SK-N-SH treated with all-trans-retinoic acid at 6 μM for 48 hours (cell line): ENCODE measurements around the gene MTCL3.
"Not testable (repeated sequence)": the region's sequence is repeated elsewhere in the genome, so short reads cannot be mapped to it uniquely, and the experiment has no call there.

Source experiments
- ATAC-seq: fragments of 200-7000 bp; cut with Tn5 transposase; 3 replicates; pipeline ENCODE4 v1.9.1; 2020; ENCODE audit warnings: mild to moderate bottlenecking, moderate library complexity
- ARNTL ChIP-seq: fragments of 450-650 bp; formaldehyde crosslinking; IDR thresholded peaks from 2 replicates; pipeline ENCODE4 v1.5.0; 2020; ENCODE audit warnings: low read depth, mild to moderate bottlenecking, moderate library complexity, borderline replicate concordance
- BACH2 ChIP-seq: fragments of 250-450 bp; sonication (Bioruptor Pico); IDR thresholded peaks from 2 replicates; pipeline ENCODE4 v1.9.0; 2021; ENCODE audit warnings: mild to moderate bottlenecking, borderline replicate concordance
- CSDC2 ChIP-seq: fragments of 250-450 bp; sonication (Bioruptor Pico); IDR thresholded peaks from 2 replicates; pipeline ENCODE4 v1.5.0; 2020; ENCODE audit warnings: mild to moderate bottlenecking, moderate library complexity
- ESRRG ChIP-seq: fragments of 250-450 bp; sonication (Bioruptor Pico); IDR thresholded peaks from 2 replicates; pipeline ENCODE4 v1.6.1; 2021; ENCODE audit warnings: mild to moderate bottlenecking
- GLIS3 ChIP-seq: fragments of 250-450 bp; sonication (Bioruptor Pico); IDR thresholded peaks from 2 replicates; pipeline ENCODE4 v1.5.0; 2020; ENCODE audit warnings: mild to moderate bottlenecking, moderate library complexity
- ISL1 ChIP-seq: fragments of 250-450 bp; sonication (Bioruptor Pico); IDR thresholded peaks from 2 replicates; pipeline ENCODE4 v2.1.2; 2022; ENCODE audit warnings: mild to moderate bottlenecking, moderate library complexity
- OSR1 ChIP-seq: fragments of 250-450 bp; sonication (Bioruptor Pico); IDR thresholded peaks from 2 replicates; pipeline ENCODE4 v1.8.0; 2022; ENCODE audit warnings: moderate library complexity, mild to moderate bottlenecking, inconsistent platforms
- PPARA ChIP-seq: fragments of 250-450 bp; sonication (Bioruptor Pico); IDR thresholded peaks from 2 replicates; pipeline ENCODE4 v1.5.0; 2020; ENCODE audit warnings: mild to moderate bottlenecking, borderline replicate concordance
- RARB ChIP-seq: fragments of 250-450 bp; sonication (Bioruptor Pico); IDR thresholded peaks from 2 replicates; pipeline ENCODE4 v1.8.0; 2021; ENCODE audit warnings: mild to moderate bottlenecking, moderate library complexity
- SNAI2 ChIP-seq: fragments of 250-450 bp; sonication (Bioruptor Pico); IDR thresholded peaks from 2 replicates; pipeline ENCODE4 v1.5.0; 2020; ENCODE audit warnings: mild to moderate bottlenecking, moderate library complexity
- TCF4 ChIP-seq: fragments of 250-450 bp; sonication (Bioruptor Pico); IDR thresholded peaks from 2 replicates; pipeline ENCODE4 v1.8.0; 2021; ENCODE audit warnings: mild to moderate bottlenecking, moderate library complexity, borderline replicate concordance
- TOX ChIP-seq: fragments of 250-450 bp; sonication (Bioruptor Pico); IDR thresholded peaks from 2 replicates; pipeline ENCODE4 v1.8.0; 2021; ENCODE audit warnings: mild to moderate bottlenecking, moderate library complexity, borderline replicate concordance
- ZC3H10 ChIP-seq: fragments of 250-450 bp; sonication (Bioruptor Pico); IDR thresholded peaks from 2 replicates; pipeline ENCODE4 v1.5.1; 2021; ENCODE audit warnings: mild to moderate bottlenecking, moderate library complexity
- ZFP3 ChIP-seq: fragments of 250-450 bp; sonication (Bioruptor Pico); IDR thresholded peaks from 2 replicates; pipeline ENCODE4 v1.5.0; 2020; ENCODE audit warnings: mild to moderate bottlenecking, moderate library complexity
- ZFP30 ChIP-seq: fragments of 450-650 bp; formaldehyde crosslinking; IDR thresholded peaks from 2 replicates; pipeline ENCODE4 v1.5.0; 2022; ENCODE audit warnings: mild to moderate bottlenecking, moderate library complexity
- ZNF565 ChIP-seq: fragments of 450-650 bp; formaldehyde crosslinking; conservative IDR thresholded peaks from 2 replicates; pipeline ENCODE4 v1.5.0; 2020; ENCODE audit warnings: low read depth, mild to moderate bottlenecking, moderate library complexity
- ZNF70 ChIP-seq: fragments of 450-650 bp; formaldehyde crosslinking; IDR thresholded peaks from 2 replicates; pipeline ENCODE4 v1.5.0; 2020; ENCODE audit warnings: mild to moderate bottlenecking, moderate library complexity
- ZNF8 ChIP-seq: fragments of 450-650 bp; formaldehyde crosslinking; IDR thresholded peaks from 2 replicates; pipeline ENCODE4 v1.5.0; 2020; ENCODE audit warnings: mild to moderate bottlenecking, moderate library complexity
- TF ChIP-seq, protein P1 (sequence below): fragments of 250-450 bp; sonication (Bioruptor Pico); IDR thresholded peaks from 2 replicates; pipeline ENCODE4 v1.5.0; 2020; ENCODE audit warnings: mild to moderate bottlenecking, moderate library complexity
- TF ChIP-seq, protein P2 (sequence below): fragments of 250-450 bp; sonication (Bioruptor Pico); IDR thresholded peaks from 2 replicates; pipeline ENCODE4 v1.5.1; 2021; ENCODE audit warnings: mild to moderate bottlenecking, moderate library complexity
- TF ChIP-seq, protein P3 (sequence below): fragments of 250-450 bp; sonication (Bioruptor Pico); IDR thresholded peaks from 2 replicates; pipeline ENCODE4 v1.8.0; 2021; ENCODE audit warnings: low read depth, mild to moderate bottlenecking, moderate library complexity, borderline replicate concordance
- TF ChIP-seq, protein P4 (sequence below): fragments of 250-450 bp; sonication (Bioruptor Pico); IDR thresholded peaks from 2 replicates; pipeline ENCODE4 v1.5.1; 2020; ENCODE audit warnings: low read depth, mild to moderate bottlenecking, moderate library complexity
- TF ChIP-seq, protein P5 (sequence below): fragments of 250-450 bp; sonication (Bioruptor Pico); IDR thresholded peaks from 2 replicates; pipeline ENCODE4 v1.8.0; 2020; ENCODE audit warnings: mild to moderate bottlenecking, moderate library complexity, borderline replicate concordance

The MTCL3 gene

DNA sequence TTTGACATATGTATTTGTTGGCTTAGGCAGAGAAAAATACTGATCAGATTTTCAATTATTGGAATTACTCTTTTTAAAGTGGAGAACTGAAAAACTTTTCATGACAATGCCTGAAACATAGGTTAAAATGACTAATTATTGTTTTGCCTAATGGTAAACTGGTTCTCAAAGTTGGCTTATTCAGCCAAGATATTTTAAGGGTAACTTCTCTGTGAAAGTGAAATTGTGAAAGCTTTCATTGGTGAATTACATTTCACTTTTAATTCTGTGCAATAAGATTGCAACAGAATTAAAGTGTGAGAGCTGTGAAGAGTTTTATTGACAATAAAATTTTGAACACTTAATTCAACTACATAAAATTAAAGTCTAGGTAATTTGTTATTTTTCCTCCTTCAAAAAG lies 84.5 kb downstream of the MTCL3 start:
- TF ChIP-seq RARB (CRISPR knock-in tag): no peak
- TF ChIP-seq ISL1 (CRISPR knock-in tag): no peak
- no peak for TF ChIP-seq BACH2 (CRISPR knock-in tag)
- no peak for TF ChIP-seq TOX (CRISPR knock-in tag)
- TF ChIP-seq, protein P1, sequence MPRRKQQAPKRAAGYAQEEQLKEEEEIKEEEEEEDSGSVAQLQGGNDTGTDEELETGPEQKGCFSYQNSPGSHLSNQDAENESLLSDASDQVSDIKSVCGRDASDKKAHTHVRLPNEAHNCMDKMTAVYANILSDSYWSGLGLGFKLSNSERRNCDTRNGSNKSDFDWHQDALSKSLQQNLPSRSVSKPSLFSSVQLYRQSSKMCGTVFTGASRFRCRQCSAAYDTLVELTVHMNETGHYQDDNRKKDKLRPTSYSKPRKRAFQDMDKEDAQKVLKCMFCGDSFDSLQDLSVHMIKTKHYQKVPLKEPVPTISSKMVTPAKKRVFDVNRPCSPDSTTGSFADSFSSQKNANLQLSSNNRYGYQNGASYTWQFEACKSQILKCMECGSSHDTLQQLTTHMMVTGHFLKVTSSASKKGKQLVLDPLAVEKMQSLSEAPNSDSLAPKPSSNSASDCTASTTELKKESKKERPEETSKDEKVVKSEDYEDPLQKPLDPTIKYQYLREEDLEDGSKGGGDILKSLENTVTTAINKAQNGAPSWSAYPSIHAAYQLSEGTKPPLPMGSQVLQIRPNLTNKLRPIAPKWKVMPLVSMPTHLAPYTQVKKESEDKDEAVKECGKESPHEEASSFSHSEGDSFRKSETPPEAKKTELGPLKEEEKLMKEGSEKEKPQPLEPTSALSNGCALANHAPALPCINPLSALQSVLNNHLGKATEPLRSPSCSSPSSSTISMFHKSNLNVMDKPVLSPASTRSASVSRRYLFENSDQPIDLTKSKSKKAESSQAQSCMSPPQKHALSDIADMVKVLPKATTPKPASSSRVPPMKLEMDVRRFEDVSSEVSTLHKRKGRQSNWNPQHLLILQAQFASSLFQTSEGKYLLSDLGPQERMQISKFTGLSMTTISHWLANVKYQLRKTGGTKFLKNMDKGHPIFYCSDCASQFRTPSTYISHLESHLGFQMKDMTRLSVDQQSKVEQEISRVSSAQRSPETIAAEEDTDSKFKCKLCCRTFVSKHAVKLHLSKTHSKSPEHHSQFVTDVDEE: no peak
- TF ChIP-seq ESRRG (CRISPR knock-in tag): no peak
- no peak for TF ChIP-seq ZNF70 (CRISPR knock-in tag)
- no peak for TF ChIP-seq ZFP3 (CRISPR knock-in tag)
- TF ChIP-seq, protein P2, sequence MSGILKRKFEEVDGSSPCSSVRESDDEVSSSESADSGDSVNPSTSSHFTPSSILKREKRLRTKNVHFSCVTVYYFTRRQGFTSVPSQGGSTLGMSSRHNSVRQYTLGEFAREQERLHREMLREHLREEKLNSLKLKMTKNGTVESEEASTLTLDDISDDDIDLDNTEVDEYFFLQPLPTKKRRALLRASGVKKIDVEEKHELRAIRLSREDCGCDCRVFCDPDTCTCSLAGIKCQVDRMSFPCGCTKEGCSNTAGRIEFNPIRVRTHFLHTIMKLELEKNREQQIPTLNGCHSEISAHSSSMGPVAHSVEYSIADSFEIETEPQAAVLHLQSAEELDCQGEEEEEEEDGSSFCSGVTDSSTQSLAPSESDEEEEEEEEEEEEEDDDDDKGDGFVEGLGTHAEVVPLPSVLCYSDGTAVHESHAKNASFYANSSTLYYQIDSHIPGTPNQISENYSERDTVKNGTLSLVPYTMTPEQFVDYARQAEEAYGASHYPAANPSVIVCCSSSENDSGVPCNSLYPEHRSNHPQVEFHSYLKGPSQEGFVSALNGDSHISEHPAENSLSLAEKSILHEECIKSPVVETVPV (CRISPR knock-in tag): no peak
- TF ChIP-seq CSDC2: no peak
- TF ChIP-seq, protein P3, sequence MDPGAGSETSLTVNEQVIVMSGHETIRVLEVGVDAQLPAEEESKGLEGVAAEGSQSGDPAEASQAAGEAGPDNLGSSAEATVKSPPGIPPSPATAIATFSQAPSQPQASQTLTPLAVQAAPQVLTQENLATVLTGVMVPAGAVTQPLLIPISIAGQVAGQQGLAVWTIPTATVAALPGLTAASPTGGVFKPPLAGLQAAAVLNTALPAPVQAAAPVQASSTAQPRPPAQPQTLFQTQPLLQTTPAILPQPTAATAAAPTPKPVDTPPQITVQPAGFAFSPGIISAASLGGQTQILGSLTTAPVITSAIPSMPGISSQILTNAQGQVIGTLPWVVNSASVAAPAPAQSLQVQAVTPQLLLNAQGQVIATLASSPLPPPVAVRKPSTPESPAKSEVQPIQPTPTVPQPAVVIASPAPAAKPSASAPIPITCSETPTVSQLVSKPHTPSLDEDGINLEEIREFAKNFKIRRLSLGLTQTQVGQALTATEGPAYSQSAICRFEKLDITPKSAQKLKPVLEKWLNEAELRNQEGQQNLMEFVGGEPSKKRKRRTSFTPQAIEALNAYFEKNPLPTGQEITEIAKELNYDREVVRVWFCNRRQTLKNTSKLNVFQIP (CRISPR knock-in tag): no peak
- no peak for TF ChIP-seq TCF4 (CRISPR knock-in tag)
- TF ChIP-seq, protein P4, sequence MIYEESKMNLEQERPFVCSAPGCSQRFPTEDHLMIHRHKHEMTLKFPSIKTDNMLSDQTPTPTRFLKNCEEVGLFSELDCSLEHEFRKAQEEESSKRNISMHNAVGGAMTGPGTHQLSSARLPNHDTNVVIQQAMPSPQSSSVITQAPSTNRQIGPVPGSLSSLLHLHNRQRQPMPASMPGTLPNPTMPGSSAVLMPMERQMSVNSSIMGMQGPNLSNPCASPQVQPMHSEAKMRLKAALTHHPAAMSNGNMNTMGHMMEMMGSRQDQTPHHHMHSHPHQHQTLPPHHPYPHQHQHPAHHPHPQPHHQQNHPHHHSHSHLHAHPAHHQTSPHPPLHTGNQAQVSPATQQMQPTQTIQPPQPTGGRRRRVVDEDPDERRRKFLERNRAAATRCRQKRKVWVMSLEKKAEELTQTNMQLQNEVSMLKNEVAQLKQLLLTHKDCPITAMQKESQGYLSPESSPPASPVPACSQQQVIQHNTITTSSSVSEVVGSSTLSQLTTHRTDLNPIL: no peak
- no peak for TF ChIP-seq GLIS3 (CRISPR knock-in tag)
- no peak for ATAC-seq

DNA sequence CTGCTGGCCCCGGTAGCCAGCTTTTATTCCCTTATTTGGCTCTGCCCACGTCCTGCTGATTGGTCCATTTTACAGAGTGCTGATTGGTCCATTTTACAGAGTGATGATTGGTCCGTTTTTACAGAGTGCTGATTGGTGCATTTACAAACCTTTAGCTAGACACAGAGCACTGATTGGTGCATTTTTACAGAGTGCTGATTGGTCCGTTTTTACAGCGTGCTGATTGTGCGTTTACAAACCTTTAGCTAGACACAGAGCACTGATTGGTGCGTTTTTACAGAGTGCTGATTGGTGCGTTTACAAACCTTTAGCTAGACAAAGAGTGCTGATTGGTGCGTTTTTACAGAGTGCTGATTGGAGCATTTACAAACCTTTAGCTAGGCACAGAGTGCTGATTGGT lies 90.6 kb downstream of the MTCL3 start:
- not testable (repeated sequence) for ATAC-seq

DNA sequence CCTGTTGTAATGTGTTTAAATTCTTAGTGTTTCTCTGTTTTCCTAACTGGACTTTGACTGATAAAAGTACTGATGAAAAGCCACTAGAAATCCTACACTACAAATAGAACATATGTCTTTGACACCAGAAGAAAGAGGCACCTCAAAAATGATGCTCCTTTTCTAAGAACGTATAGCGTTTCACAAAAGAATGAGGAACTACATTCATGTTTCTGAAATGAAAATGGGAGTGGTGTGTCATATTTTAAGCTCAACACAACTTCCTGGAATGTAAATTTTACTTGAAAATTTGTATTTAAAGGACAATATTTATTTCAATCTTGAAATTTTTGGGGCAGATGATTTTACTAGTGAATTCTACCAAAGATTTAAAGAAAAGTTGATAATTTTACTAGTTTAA lies 95.2 kb downstream of the MTCL3 start:
- TF ChIP-seq SNAI2 (CRISPR knock-in tag) (no peak), GLIS3 (CRISPR knock-in tag) (no peak), ESRRG (CRISPR knock-in tag) (no peak), CSDC2 (no peak), OSR1 (CRISPR knock-in tag) (no peak), TCF4 (CRISPR knock-in tag) (no peak), TOX (CRISPR knock-in tag) (no peak), RARB (CRISPR knock-in tag) (no peak), ARNTL (CRISPR knock-in tag) (no peak), ZC3H10 (CRISPR knock-in tag) (no peak), PPARA (CRISPR knock-in tag) (no peak), ZFP30 (CRISPR knock-in tag) (no peak), ZNF565 (CRISPR knock-in tag) (no peak), ZNF70 (CRISPR knock-in tag) (no peak), ZNF8 (CRISPR knock-in tag) (no peak)
- TF ChIP-seq, protein P5, sequence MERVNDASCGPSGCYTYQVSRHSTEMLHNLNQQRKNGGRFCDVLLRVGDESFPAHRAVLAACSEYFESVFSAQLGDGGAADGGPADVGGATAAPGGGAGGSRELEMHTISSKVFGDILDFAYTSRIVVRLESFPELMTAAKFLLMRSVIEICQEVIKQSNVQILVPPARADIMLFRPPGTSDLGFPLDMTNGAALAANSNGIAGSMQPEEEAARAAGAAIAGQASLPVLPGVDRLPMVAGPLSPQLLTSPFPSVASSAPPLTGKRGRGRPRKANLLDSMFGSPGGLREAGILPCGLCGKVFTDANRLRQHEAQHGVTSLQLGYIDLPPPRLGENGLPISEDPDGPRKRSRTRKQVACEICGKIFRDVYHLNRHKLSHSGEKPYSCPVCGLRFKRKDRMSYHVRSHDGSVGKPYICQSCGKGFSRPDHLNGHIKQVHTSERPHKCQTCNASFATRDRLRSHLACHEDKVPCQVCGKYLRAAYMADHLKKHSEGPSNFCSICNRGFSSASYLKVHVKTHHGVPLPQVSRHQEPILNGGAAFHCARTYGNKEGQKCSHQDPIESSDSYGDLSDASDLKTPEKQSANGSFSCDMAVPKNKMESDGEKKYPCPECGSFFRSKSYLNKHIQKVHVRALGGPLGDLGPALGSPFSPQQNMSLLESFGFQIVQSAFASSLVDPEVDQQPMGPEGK: no peak
- TF ChIP-seq, protein P4: no peak
- TF ChIP-seq, protein P2 (CRISPR knock-in tag): no peak
- no peak for ATAC-seq
